MCF 10A (cell line): Measurements from ENCODE around the gene OSBP2. TPM values are rescaled to one million over a fixed set of nuclear protein-coding genes. Genes with fewer than 3 reads are reported as not detected.
"Not testable (repeated sequence)": the region's sequence is repeated elsewhere in the genome, so short reads cannot be mapped to it uniquely, and the experiment has no call there.

Experiments used
- BruUV-seq: library from RNA; stranded (reverse); fragments of 400-500 nt; replicated peaks from 2 replicates; lab custom pipeline; 2021; lab: Mats Ljungman, UMichigan
- CTCF ChIA-PET: fragments of 300-600 bp; sonication (Branson Sonifier 250); formaldehyde crosslinking; extraction: SDS; loops from one replicate; lab custom pipeline; 2021; ENCODE audit warnings: antibody characterized with exemption, inconsistent platforms; lab: Yijun Ruan, JAX
- POLR2A ChIA-PET: fragments of 300-600, 350-650 bp; sonication (Branson Sonifier 250); formaldehyde crosslinking; extraction: SDS; loops from one replicate; lab custom pipeline; 2020; ENCODE audit warnings: antibody characterized with exemption, inconsistent platforms; lab: Yijun Ruan, JAX
- DNase-seq: peaks from one replicate; pipeline ENCODE4 v3.0.0-alpha.2; 2018; ENCODE audit not compliant: unreplicated experiment
- H3K27ac Mint-ChIP-seq: one replicate; pipeline ENCODE4 v1.8.0; 2022; ENCODE audit warnings: mild to moderate bottlenecking, low read depth, mixed read lengths; ENCODE audit not compliant: unreplicated experiment
- H3K27me3 Mint-ChIP-seq: one replicate; pipeline ENCODE4 v1.8.0; 2022; ENCODE audit warnings: mixed read lengths; ENCODE audit not compliant: insufficient read depth, unreplicated experiment
- H3K36me3 Mint-ChIP-seq: one replicate; pipeline ENCODE4 v1.8.0; 2022; ENCODE audit warnings: mild to moderate bottlenecking, moderate library complexity, mixed read lengths; ENCODE audit not compliant: insufficient read depth, unreplicated experiment
- H3K4me1 Mint-ChIP-seq: one replicate; pipeline ENCODE4 v1.8.0; 2022; ENCODE audit warnings: mixed read lengths; ENCODE audit not compliant: insufficient read depth, unreplicated experiment
- H3K4me3 Mint-ChIP-seq: one replicate; pipeline ENCODE4 v1.8.0; 2022; ENCODE audit warnings: mild to moderate bottlenecking, moderate library complexity, mixed read lengths; ENCODE audit not compliant: unreplicated experiment
- H3K9me3 Mint-ChIP-seq: one replicate; pipeline ENCODE4 v1.8.0; 2022; ENCODE audit warnings: mixed read lengths; ENCODE audit not compliant: unreplicated experiment
- CTCF ChIP-seq: fragments of 200-600 bp; IDR thresholded peaks from one replicate; pipeline ENCODE4 v1.8.0; 2022; ENCODE audit warnings: antibody characterized with exemption, mild to moderate bottlenecking; ENCODE audit not compliant: unreplicated experiment
- intact Hi-C: fragments of 100-400 bp; cut with micrococcal nuclease; formaldehyde crosslinking; loops from 2 replicates; pipeline ENCODE4 v1.14.1; 2022
- total RNA-seq: library from RNA; stranded (reverse); gene quantifications from 2 replicates; pipeline ENCODE4 v1.2.3, GENCODE V29; 2022

Gene OSBP2
- total RNA-seq, 1 experiment from 2014 or later, result 276 TPM

GRCh38 chr22:30732426-30732825, 37.8 kb downstream of the OSBP2 start:
- Mint-ChIP-seq H3K27me3 (no peaks in the 10 kb centered on the region), H3K36me3 (no peaks in the 10 kb centered on the region), H3K9me3 (no peaks in the 10 kb centered on the region), H3K4me3 (no peak overlapping the region), H3K27ac (no peak overlapping the region), H3K4me1 (no peaks in the 10 kb centered on the region)
- ChIA-PET POLR2A (no interaction called here), CTCF (interaction anchor here (0.6 kb wide), 1 partner anchor 604 kb away, joined by 4 read pairs; no protein-coding TSS in a partner anchor)
- intact Hi-C loops, result no loop called here
- TF ChIP-seq CTCF, result no peak
- BruUV-seq, result no TSS peak
- DNase-seq, result no peak

GRCh38 chr22:30733181-30733631, 38.5 kb downstream of the OSBP2 start:
- H3K4me1 Mint-ChIP-seq, result no peaks in the 10 kb centered on the region
- H3K27ac Mint-ChIP-seq, result no peak overlapping the region
- H3K9me3 Mint-ChIP-seq, result no peaks in the 10 kb centered on the region
- H3K36me3 Mint-ChIP-seq, result no peaks in the 10 kb centered on the region
- ChIA-PET POLR2A (no interaction called here), CTCF (interaction anchor here (0.6 kb wide), 1 partner anchor 603 kb away, joined by 4 read pairs; no protein-coding TSS in a partner anchor)
- intact Hi-C loops, result no loop called here
- no peaks in the 10 kb centered on the region for H3K27me3 Mint-ChIP-seq
- no TSS peak for BruUV-seq
- H3K4me3 Mint-ChIP-seq, result no peak overlapping the region
- no peak for TF ChIP-seq CTCF
- DNase-seq, result peak; percentile 29

DNA sequence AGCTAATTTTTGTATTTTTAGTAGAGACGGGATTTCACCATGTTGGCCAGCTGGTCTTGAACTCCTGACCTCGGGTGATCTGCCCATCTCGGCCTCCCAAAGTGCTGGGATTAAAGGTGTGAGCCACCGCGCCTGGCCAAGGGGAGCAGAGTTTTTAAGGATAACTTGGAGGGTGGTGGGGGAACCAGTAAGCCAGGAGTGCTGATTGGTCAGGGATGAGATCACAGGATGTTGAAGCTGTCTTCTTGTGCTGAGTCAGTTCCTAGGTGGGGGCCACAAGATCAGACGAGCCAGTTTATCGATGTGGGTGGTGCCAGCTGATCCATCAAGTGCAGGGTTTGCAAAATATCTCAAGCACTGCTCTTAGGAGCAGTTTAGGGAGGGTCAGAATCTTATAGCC, 45.3 kb downstream of the OSBP2 start:
- DNase-seq, intact Hi-C loops, BruUV-seq, H3K27ac Mint-ChIP-seq, H3K36me3 Mint-ChIP-seq, H3K27me3 Mint-ChIP-seq, H3K4me1 Mint-ChIP-seq, H3K9me3 Mint-ChIP-seq, H3K4me3 Mint-ChIP-seq: not testable (repeated sequence)
- ChIA-PET CTCF (interaction anchor here (0.6 kb wide), 1 partner anchor 448 kb away, joined by 3 read pairs; no protein-coding TSS in a partner anchor), POLR2A (interaction anchor here (0.6 kb wide), 1 partner anchor 139 kb away, joined by 3 read pairs; no protein-coding TSS in a partner anchor)

GRCh38 chr22:30740511-30740910, 45.8 kb downstream of the OSBP2 start:
- H3K4me1 Mint-ChIP-seq, H3K4me3 Mint-ChIP-seq, H3K9me3 Mint-ChIP-seq, DNase-seq, intact Hi-C loops, H3K27ac Mint-ChIP-seq, POLR2A ChIA-PET, H3K36me3 Mint-ChIP-seq, H3K27me3 Mint-ChIP-seq, BruUV-seq: not testable (repeated sequence)
- CTCF ChIA-PET, result interaction anchor here (0.5 to 0.8 kb wide), 4 partner anchors 23 to 448 kb away, joined by 3 to 4 read pairs (median 3); no protein-coding TSS in a partner anchor
